ENCODE data around the gene SHMT2. TPM values are rescaled to one million over a fixed set of nuclear protein-coding genes. Genes with fewer than 3 reads are reported as not detected.

The SHMT2 gene
- total RNA-seq, 1 donor from 2014 or later, result 268 TPM

DNA sequence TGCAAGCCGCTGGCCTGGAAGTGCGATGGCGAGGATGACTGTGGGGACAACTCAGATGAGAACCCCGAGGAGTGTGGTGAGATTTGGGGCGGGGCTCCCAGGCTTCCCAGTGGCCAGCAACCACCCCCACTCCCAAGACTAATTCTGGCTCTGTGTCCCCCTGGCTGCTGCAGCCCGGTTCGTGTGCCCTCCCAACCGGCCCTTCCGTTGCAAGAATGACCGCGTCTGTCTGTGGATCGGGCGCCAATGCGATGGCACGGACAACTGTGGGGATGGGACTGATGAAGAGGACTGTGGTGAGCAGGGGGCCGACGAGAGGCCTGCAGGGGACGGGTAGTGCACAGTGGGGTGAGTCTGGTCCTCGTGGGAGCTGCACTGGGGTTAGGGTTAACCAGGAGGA lies 25.1 kb upstream of the SHMT2 start:
- Mint-ChIP-seq H3K27me3 (no peaks in the 10 kb centered on the region), H3K27ac (no peak overlapping the region), H3K36me3 (ENCODE audit: low read depth) (no peaks in the 10 kb centered on the region), H3K4me1 (no peaks in the 10 kb centered on the region), H3K9me3 (no peaks in the 10 kb centered on the region), H3K4me3 (no peak overlapping the region)
- ChIA-PET POLR2A (no interaction called here), CTCF (no interaction called here)
- intact Hi-C loops (cut with micrococcal nuclease), result no loop called here
- TF ChIP-seq, protein P1, sequence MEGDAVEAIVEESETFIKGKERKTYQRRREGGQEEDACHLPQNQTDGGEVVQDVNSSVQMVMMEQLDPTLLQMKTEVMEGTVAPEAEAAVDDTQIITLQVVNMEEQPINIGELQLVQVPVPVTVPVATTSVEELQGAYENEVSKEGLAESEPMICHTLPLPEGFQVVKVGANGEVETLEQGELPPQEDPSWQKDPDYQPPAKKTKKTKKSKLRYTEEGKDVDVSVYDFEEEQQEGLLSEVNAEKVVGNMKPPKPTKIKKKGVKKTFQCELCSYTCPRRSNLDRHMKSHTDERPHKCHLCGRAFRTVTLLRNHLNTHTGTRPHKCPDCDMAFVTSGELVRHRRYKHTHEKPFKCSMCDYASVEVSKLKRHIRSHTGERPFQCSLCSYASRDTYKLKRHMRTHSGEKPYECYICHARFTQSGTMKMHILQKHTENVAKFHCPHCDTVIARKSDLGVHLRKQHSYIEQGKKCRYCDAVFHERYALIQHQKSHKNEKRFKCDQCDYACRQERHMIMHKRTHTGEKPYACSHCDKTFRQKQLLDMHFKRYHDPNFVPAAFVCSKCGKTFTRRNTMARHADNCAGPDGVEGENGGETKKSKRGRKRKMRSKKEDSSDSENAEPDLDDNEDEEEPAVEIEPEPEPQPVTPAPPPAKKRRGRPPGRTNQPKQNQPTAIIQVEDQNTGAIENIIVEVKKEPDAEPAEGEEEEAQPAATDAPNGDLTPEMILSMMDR (IDR thresholded peaks at IDR 0.05), result no peak
- DNase-seq (no peak), ATAC-seq (ENCODE audit: low read depth) (no peak)

DNA sequence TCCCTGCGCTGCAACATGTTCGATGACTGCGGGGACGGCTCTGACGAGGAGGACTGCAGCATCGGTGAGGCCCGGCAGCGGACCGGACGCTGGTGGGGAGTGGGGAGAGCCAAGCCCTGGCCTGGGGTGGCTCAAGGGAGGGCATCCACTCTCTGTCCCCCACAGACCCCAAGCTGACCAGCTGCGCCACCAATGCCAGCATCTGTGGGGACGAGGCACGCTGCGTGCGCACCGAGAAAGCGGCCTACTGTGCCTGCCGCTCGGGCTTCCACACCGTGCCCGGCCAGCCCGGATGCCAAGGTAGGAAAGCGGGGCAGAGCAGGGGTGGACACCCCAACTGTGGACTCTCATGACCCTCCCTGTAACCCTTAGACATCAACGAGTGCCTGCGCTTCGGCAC lies 24.3 kb upstream of the SHMT2 start:
- TF ChIP-seq, protein P1 (IDR thresholded peaks at IDR 0.05), result no peak
- no peaks in the 10 kb centered on the region for H3K4me1 Mint-ChIP-seq
- CTCF ChIA-PET, result no interaction called here
- no peak overlapping the region for H3K27ac Mint-ChIP-seq
- no peak overlapping the region for H3K4me3 Mint-ChIP-seq
- peaks cover 1% of the 10 kb centered on the region for H3K27me3 Mint-ChIP-seq
- intact Hi-C loops (cut with micrococcal nuclease), result no loop called here
- no peaks in the 10 kb centered on the region for H3K9me3 Mint-ChIP-seq
- DNase-seq, result no peak
- POLR2A ChIA-PET, result interaction anchor here (0.6 kb wide), 1 partner anchor 72 kb away, joined by 6 read pairs; no protein-coding TSS in a partner anchor
- no peak for ATAC-seq (ENCODE audit: low read depth)
- no peaks in the 10 kb centered on the region for H3K36me3 Mint-ChIP-seq (ENCODE audit: low read depth)

DNA sequence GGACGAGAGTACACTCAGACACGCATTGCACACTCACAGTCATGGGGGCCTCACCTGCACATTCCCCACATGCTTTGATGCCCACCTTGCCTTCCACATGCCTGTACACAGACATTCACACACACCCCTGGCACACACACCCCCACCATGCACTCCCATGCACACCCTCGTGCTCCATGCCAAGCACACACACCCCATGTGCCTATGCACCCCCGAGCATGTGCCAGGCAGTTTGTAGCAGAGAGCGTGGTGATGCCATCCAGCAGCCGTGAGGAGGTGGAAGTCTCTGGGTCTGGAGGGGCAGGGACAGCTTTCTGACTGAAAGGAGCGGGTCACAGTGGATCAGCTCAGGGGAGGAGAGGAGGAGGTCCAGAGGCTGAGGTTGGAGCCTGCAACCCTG lies 23.6 kb upstream of the SHMT2 start:
- no peak for ATAC-seq (ENCODE audit: low read depth)
- CTCF ChIA-PET, result no interaction called here
- Mint-ChIP-seq H3K4me3 (no peak overlapping the region), H3K9me3 (no peaks in the 10 kb centered on the region), H3K4me1 (no peaks in the 10 kb centered on the region), H3K27me3 (peaks cover 2% of the 10 kb centered on the region), H3K36me3 (ENCODE audit: low read depth) (no peaks in the 10 kb centered on the region), H3K27ac (no peak overlapping the region)
- no peak for DNase-seq
- TF ChIP-seq, protein P1 (IDR thresholded peaks at IDR 0.05), result no peak
- intact Hi-C loops (cut with micrococcal nuclease), result no loop called here
- POLR2A ChIA-PET, result interaction anchor here (0.6 kb wide), 1 partner anchor 71 kb away, joined by 6 read pairs; no protein-coding TSS in a partner anchor

DNA sequence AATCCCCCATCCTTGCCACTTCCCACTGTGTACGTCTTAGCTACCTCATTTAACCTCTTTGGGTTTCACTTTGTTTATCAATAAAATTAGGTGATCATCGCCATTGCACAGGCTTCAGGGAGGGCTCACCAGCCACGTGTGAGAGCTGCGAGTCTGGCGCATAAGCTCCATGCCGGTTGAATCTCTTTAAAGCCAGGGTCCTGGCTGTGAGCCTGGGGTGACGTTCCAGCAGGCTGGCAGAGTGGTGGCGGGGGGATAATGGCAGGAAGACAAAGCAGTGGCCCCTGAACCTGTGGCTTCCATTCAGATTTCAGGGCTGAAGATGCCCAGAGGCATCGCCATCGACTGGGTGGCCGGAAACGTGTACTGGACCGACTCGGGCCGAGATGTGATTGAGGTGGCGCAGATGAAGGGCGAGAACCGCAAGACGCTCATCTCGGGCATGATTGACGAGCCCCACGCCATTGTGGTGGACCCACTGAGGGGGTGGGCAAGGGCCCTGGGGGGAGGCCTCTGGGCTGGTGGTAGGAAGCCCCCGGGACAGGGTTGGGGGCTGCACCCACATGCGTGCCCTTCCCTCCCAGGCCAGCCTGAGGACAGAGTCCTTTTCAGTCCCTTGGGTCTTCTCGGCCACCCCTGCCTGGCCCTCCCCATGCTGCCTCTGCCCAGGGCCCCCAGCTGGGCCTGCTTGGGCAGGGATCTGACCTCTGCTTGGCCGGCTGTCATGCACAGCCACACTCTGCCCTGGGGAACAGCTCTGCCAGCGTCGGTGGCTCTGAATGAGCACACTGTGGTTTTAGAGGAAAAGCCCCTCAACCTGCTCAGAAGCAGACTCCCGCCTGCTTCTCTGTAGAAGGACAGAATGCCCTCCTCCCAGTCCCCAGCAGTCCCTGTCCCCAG lies 21.5 kb upstream of the SHMT2 start:
- no peaks in the 10 kb centered on the region for H3K9me3 Mint-ChIP-seq
- ATAC-seq (ENCODE audit: low read depth) (no peak), DNase-seq (no peak)
- TF ChIP-seq, protein P1 (IDR thresholded peaks at IDR 0.05), result no peak
- ChIA-PET POLR2A (no interaction called here), CTCF (no interaction called here)
- intact Hi-C loops (cut with micrococcal nuclease), result no loop called here
- no peak overlapping the region for H3K27ac Mint-ChIP-seq
- peaks cover 2% of the 10 kb centered on the region for H3K27me3 Mint-ChIP-seq
- H3K4me1 Mint-ChIP-seq, result peaks cover 3% of the 10 kb centered on the region
- no peaks in the 10 kb centered on the region for H3K36me3 Mint-ChIP-seq (ENCODE audit: low read depth)
- H3K4me3 Mint-ChIP-seq, result no peak overlapping the region

DNA sequence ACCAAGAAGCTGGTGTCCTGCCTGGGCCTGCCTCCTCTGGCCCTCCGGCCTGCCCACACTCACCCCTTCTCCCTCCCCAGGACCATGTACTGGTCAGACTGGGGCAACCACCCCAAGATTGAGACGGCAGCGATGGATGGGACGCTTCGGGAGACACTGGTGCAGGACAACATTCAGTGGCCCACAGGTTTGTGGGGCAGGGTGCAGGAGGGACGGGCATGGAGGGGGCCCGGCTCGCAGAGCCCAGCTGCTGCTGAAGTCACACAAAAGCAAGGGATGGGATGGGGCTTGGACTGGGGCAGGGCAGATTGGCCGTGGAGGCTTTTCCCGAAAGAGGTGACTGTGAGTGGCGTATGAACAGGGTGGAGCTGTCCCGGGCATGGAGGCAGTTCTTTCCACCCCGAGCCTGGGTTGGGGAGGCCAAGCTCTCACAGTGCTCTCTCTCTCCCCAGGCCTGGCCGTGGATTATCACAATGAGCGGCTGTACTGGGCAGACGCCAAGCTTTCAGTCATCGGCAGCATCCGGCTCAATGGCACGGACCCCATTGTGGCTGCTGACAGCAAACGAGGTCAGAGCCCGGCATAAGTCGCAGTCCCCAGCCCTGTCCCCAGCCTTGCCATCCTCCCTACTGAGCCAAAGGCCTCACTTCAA lies 20.8 kb upstream of the SHMT2 start:
- TF ChIP-seq, protein P1 (IDR thresholded peaks at IDR 0.05), result no peak
- ChIA-PET POLR2A (no interaction called here), CTCF (interaction anchor here (0.7 kb wide), 1 partner anchor 34 kb away, joined by 3 read pairs; no protein-coding TSS in a partner anchor)
- H3K4me3 Mint-ChIP-seq, result no peak overlapping the region
- H3K4me1 Mint-ChIP-seq, result peaks cover 9% of the 10 kb centered on the region
- no peaks in the 10 kb centered on the region for H3K36me3 Mint-ChIP-seq (ENCODE audit: low read depth)
- DNase-seq (no peak), ATAC-seq (ENCODE audit: low read depth) (no peak)
- intact Hi-C loops (cut with micrococcal nuclease), result no loop called here
- H3K9me3 Mint-ChIP-seq, result no peaks in the 10 kb centered on the region
- H3K27me3 Mint-ChIP-seq, result peaks cover 5% of the 10 kb centered on the region
- no peak overlapping the region for H3K27ac Mint-ChIP-seq
